Effector memory CD4-positive, alpha-beta T cell (primary cell): ENCODE results near the gene SLC25A1.

Experiments used
- DNase-seq, 3 donors: peaks; one replicate each; pipeline ENCODE4 v3.0.0-alpha.2; 2020
- H3K27ac ChIP-seq: 2 replicates; pipeline ENCODE4 v1.7.0; 2013; ENCODE audit warnings: mild to moderate bottlenecking, low read length, moderate library complexity; ENCODE audit not compliant: insufficient read depth, poor library complexity, severe bottlenecking
- H3K27me3 ChIP-seq: replicated peaks from 2 replicates; pipeline ENCODE4 v1.7.0; 2013; ENCODE audit warnings: mild to moderate bottlenecking, low read length; ENCODE audit not compliant: insufficient read depth, control insufficient read depth, poor library complexity, severe bottlenecking
- H3K36me3 ChIP-seq: 2 replicates; pipeline ENCODE4 v1.7.0; 2013; ENCODE audit warnings: mild to moderate bottlenecking, low read length, moderate library complexity; ENCODE audit not compliant: control insufficient read depth, insufficient read depth
- H3K4me1 ChIP-seq: 2 replicates; pipeline ENCODE4 v1.7.0; 2013; ENCODE audit warnings: low read length, mild to moderate bottlenecking; ENCODE audit not compliant: control insufficient read depth, insufficient read depth, poor library complexity, severe bottlenecking
- H3K4me3 ChIP-seq: 2 replicates; pipeline ENCODE4 v1.7.0; 2013; ENCODE audit warnings: low read length, low read depth, mild to moderate bottlenecking; ENCODE audit not compliant: insufficient read depth, poor library complexity, severe bottlenecking
- H3K9me3 ChIP-seq: 2 replicates; pipeline ENCODE4 v1.7.0; 2013; ENCODE audit warnings: mild to moderate bottlenecking, low read length, moderate library complexity; ENCODE audit not compliant: control insufficient read depth

Gene SLC25A1

DNA sequence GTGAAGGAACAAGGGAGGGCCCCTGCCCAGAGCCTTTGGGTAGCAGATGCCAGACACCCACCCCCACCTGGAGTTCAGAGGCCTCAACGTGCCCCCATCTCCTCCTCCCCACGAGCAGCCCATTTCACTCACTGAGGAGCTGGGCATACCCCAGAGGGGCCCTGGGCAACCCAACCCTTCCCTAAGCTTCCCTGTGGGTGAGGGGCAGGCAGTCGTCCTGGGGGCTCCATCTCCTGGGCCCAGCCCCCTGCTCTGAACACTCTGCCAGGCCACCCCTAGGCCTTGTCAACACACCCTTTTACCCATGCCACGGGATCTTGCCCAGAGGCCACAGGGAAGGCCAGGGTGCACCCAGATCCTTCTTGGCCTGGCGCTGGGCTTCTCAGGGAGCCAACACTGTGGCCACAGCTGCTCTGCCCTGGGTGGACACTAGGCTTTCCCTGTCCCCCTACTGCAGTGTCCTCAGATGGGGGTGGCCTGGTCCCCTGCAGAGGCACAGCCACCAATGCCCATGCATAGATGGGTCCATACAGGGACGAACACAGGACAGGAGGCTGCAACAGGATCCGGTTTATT lies 3.4 kb downstream of the SLC25A1 start:
- no peak for DNase-seq
- Histone ChIP-seq H3K27ac (no peak overlapping the region), H3K4me3 (no peak overlapping the region), H3K27me3 (no peaks in the 10 kb centered on the region), H3K4me1 (peaks cover 32% of the 10 kb centered on the region), H3K36me3 (no peaks in the 10 kb centered on the region), H3K9me3 (no peaks in the 10 kb centered on the region)

DNA sequence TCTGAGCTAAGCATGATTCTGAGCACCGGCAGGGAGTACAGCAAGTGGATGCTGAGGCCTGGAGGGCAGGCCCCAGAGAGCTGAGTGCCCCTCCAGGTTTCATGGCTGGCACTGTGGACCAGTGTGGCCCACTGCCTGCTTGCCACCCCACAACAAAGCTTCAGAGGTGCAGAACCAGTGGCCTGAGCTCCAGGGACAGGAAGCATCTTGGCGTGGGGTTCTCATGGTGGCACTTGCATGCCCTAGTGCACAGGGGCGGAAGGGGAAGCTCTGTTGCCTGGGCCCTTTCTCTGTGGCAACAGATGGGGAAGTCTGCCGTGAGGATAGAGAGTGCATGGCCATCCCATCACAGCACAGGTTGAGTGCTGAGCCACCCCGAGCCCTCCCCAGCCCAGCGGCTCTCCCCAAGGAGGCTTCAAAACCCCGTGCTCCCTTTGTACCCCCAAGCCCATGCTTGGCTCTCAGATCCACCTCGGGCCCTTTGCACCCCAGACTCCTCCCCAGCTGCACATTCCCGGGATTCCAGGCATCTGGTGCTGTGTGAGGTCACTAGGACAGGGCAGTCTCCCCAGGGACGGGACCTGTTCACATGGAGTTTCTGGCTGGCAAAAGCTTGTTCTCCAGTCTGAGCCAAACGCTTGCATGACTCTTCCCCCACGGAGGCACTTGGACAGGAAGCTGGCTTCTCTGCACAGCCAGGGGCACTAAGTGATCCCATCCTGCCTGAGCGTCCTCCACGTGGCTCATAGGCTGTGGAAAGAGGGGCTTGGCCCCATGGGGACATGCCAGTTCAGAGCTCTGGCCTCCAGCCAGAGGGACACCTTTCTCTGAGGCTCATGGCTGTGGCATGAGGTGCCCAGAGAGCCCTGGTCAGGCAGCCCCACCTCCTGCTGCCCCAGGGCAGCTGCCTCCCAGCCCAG lies 4.2 kb downstream of the SLC25A1 start:
- Histone ChIP-seq H3K4me3 (no peak overlapping the region), H3K9me3 (no peaks in the 10 kb centered on the region), H3K4me1 (peaks cover 35% of the 10 kb centered on the region), H3K36me3 (no peaks in the 10 kb centered on the region), H3K27me3 (peaks cover 7% of the 10 kb centered on the region), H3K27ac (no peak overlapping the region)
- DNase-seq, result no peak

DNA sequence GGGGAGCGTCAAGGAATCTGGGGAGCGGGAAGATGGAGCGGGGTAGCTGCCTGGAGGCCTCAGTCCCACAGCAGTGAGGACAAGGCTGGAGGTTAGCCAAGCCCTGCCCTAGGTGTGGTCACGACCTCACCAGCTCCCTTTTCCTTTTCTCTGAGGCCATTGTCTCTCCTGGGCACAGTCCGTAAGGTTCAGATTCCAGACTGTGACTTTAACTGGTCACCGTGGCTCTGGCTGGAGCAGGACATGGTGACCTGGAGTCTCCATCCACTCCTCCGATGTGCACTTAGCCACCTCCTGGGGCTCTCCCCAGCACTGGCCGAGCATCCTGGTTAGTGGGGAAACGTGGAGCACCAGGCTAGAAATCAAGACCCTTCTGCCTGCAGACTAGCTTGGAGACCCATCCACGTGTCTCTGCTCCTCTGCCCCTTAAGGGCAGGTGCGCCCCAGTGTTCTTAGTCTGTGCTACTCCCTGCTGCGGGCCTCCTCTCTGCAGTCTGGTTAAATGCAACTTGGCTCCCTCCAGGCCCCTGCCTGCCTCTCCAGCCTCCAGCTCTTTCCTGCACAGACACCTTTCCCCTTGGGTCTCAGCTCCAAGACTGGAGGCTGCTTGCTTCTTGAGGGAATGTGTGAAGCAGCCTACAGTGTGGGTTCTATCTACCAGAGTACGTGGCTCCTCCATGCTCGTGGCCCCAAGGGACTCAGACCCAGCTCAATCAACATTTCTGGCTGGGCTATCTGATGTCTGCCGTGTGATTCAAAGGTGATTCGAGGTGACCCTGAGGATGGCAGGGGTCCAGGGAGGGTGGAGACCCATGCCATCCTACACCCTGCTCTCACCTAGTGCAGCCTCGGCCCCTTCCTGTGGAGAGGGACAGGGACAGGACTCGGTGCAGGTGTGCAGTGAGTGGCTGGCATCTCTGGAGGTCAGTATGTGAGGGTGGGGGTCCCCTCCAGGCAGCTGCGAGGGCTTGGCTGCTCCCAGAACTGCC lies 5.2 kb downstream of the SLC25A1 start:
- no peaks in the 10 kb centered on the region for H3K9me3 ChIP-seq
- H3K27ac ChIP-seq, result no peak overlapping the region
- no peak overlapping the region for H3K4me3 ChIP-seq
- DNase-seq, result no peak
- peaks cover 34% of the 10 kb centered on the region for H3K4me1 ChIP-seq
- H3K36me3 ChIP-seq, result no peaks in the 10 kb centered on the region
- H3K27me3 ChIP-seq, result peaks cover 17% of the 10 kb centered on the region

DNA sequence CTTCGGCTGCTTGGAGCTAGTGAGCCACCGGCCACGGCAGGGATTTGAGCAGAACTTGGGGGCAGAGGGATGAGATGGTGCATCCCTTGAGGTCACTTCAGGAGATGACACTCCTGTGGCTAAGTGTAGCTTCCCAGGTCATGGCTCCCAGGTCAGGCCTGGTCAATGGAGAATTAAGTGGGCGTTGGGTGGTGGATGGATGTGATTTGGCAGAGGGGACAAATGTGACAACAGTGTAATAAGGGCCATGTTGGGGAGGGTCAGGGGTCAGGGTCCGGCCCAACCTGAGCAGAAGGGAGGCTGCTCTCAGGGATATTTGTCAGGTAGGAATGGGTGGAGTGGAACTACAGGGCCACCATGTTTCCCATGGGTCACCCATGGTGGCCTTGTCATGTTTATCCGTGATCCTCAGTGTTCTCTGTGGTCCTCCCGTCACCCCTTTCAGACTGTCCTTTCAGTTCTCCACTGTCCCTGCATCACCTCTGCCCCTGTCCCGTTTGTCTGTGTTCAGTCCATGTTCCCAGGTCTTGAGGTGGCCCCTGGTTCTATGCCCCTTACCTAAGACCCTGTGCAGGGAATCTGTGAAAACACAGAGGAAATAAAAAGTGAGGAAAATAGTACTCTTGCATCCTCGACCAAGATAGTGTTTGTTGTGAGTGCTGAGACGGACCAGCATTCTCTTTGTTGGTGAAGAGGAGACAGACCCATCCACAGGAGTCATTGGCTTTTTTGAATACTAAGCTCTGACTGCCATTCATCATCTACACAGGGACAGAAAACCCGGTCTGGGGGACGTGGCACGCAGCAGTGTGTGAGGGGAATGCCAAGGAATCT lies 6.1 kb downstream of the SLC25A1 start:
- H3K27me3 ChIP-seq, result peaks cover 26% of the 10 kb centered on the region
- peak overlapping the region; percentile 94 for H3K4me3 ChIP-seq
- DNase-seq, result no peak
- H3K36me3 ChIP-seq, result no peaks in the 10 kb centered on the region
- H3K4me1 ChIP-seq, result peaks cover 31% of the 10 kb centered on the region
- peak overlapping the region; percentile 79 for H3K27ac ChIP-seq
- H3K9me3 ChIP-seq, result no peaks in the 10 kb centered on the region

DNA sequence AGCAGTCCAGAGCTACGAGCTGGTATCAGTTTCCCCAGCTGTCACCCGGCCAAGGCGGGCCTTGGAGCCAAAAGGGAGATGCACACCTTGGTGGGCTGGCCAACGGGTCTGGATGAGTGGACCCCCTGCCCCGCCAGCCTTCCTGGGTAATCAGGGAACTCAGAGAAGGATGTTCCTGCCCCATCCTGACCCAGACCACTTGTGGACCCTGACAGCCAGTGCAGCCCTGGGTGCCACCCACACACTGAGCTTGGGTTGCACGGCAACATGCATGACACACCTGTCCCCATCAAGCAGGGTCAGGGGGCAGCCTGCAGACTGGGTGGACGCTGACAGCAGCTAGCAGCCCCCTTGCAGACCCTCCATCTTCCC lies 8.6 kb downstream of the SLC25A1 start:
- no peak overlapping the region for H3K27ac ChIP-seq
- peaks cover 31% of the 10 kb centered on the region for H3K4me1 ChIP-seq
- H3K27me3 ChIP-seq, result peaks cover 33% of the 10 kb centered on the region
- peak overlapping the region; percentile 25 for H3K4me3 ChIP-seq
- DNase-seq, result no peak
- H3K9me3 ChIP-seq, result no peaks in the 10 kb centered on the region
- H3K36me3 ChIP-seq, result no peaks in the 10 kb centered on the region

DNA sequence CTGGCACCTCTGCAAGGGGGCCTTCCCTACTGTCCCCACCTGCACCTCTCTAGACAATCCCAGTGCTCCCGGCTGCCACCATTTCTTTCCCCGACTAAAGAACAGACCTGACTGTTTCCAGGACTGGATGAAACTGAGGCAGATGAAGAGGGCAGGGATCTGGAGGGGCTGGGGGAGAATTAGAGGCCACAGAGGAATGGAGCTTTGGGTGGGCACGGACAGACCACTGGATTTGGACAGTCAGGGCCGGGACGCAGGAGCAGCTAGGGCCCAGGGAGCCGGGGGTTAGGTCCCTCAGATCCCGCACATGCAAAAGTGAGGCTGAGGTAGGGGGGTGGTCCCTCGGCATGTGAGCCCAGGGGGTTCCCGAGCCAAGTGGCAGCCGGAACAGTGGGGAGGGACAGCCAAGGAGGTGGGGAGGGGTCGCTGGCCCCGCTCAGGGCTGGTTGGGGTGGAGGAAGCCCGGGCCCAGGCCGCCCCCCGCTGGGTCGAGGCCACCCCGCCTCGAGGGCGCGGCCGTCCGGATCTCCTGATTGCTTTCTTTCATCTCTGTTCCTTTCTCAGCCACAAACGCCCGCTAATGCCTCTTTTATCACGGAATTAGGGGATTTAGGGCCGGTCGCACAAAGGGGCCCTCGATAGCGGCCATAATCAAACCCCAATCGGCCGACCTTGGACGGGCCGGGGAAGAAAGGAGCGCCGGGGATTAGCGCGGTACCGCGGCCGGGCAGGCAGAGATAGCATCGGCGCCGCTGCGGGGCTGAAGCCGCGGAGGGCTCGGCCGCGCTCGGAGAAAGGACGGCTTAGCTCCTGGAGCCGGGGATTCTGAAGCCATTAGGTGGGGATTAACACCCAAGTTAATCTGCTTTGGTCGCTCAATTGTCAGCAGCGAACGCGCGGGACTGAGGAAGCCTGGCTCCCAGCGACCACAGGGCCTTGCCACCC lies 9.3 kb downstream of the SLC25A1 start:
- H3K27me3 ChIP-seq, result peaks cover 33% of the 10 kb centered on the region
- H3K9me3 ChIP-seq, result no peaks in the 10 kb centered on the region
- peak overlapping the region; percentile 25 for H3K4me3 ChIP-seq
- no peak for DNase-seq
- H3K4me1 ChIP-seq, result peaks cover 31% of the 10 kb centered on the region
- H3K36me3 ChIP-seq, result no peaks in the 10 kb centered on the region
- H3K27ac ChIP-seq, result no peak overlapping the region

DNA sequence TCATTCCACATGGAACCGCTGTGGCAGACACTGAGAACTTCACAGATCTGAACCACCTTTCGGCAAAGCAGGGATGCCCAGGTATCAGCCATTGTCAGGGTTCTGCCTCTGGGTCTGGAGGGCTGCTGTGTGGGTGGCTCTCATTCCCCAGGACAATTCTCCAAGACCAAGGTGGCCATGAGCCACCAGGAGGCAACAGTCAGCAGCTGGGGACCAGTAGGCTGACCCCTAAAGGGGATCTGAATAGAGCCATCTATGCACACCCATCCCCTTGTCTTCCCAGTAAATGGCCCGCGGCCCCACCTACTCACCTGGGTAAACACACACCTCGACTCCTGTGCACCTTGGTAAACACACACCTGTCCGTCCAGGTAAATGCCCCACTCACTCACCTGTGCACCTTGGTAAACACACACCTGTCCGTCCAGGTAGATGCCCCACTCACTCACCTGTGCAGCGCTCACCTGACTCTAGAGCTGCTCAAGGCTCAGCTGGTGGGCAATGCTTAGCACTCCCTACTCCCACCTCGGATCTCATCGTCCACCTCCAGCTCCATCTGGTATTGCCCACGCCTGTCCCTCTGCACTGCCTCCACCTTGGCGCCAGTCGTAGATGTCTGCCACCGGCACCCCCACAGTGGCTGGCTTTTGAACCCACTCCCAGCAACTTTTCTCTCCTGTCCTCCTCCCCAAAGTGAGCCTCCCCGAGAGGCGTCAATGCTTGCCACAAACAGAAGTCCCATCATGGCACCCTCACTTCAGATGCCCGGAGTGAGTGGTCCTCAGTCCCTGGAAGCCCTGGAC lies 10.2 kb downstream of the SLC25A1 start:
- no peak overlapping the region for H3K27ac ChIP-seq

DNA sequence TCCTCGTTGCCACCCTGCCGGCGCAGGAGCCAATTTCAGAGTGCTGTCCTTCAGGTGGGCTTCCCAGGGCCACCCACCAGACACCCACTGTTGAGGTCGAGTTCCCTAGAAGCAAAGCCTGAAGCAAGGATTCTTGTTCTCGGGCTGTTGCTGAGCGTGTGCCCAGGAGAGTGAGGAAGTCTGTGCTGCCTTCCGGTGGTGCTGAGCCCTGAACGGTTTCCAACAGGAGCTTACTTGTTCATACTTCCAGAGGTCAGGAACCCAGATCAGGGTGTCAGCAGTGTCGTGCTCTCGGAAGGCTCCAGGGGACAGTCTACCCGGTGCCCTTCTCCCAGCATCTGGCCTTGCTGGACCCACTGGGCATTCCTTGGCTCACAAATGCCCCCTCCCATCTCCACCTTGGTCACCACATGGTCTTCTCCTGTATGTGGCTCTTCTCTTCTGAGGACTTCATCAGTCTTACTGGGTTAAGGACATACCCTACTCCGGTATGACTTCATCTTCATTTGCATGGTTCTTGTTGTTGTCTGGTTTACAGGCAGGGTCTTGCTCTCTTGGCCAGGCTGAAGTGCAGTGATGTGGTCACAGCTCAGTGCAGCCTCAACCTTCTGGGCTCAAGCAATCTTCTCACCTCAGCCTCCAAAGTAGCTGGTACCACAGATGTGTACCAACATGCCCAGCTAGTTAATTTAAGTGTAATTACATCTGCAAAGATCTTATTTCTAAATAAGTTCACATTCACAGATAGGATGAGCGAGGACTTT lies 11.2 kb downstream of the SLC25A1 start:
- H3K4me1 ChIP-seq, result peaks cover 24% of the 10 kb centered on the region
- peaks cover 33% of the 10 kb centered on the region for H3K27me3 ChIP-seq
- H3K36me3 ChIP-seq, result no peaks in the 10 kb centered on the region
- no peak overlapping the region for H3K27ac ChIP-seq
- no peaks in the 10 kb centered on the region for H3K9me3 ChIP-seq
- DNase-seq, result no peak
- no peak overlapping the region for H3K4me3 ChIP-seq

More for the DNA sequence above, 10.2 kb downstream of the SLC25A1 start:
- no peak for DNase-seq
- H3K9me3 ChIP-seq, result no peaks in the 10 kb centered on the region
- H3K4me1 ChIP-seq, result peaks cover 31% of the 10 kb centered on the region
- H3K36me3 ChIP-seq, result no peaks in the 10 kb centered on the region
- H3K4me3 ChIP-seq, result no peak overlapping the region
- peaks cover 33% of the 10 kb centered on the region for H3K27me3 ChIP-seq
